ENCODE data around the gene SHISA9. TPM values are rescaled to one million over a fixed set of nuclear protein-coding genes. Genes with fewer than 3 reads are reported as not detected.

SHISA9 gene
- total RNA-seq, 1 experiment from 2014 or later: not detected

DNA sequence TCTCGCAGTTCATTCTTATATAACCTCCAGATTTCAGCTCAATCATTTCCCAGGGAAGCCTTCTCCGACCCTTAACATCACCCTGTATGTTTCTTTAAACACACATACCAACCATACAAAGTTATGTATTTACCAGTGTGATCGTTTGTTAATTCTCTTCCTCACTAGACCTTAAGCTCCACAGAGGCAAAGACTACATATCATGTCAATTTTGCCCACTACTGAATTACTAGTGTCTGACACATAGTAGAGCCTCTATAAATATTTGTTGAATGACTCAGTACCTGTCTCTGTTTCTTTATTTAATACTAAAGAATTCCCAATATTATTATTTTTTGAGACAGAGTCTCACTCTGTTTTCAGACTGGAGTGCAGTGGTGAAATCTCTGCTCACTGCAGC is 137.2 kb downstream of the SHISA9 start:
- ATAC-seq: no peak
- CTCF ChIA-PET: no interaction called here

GRCh38 chr16:13039526-13039925 is 138.1 kb downstream of the SHISA9 start:
- Histone ChIP-seq H3F3A (ENCODE audit: low read length, unreplicated experiment) (no peaks in the 10 kb centered on the region), H3K27me3 (ENCODE audit: low read length) (no peaks in the 10 kb centered on the region), H3K9me3 (ENCODE audit: low read length) (no peaks in the 10 kb centered on the region), H2AFZ (ENCODE audit: low read length) (no peak overlapping the region), H3K4me1 (ENCODE audit: insufficient read depth, low read length) (no peaks in the 10 kb centered on the region), H3K36me3 (ENCODE audit: low read depth, low read length) (no peaks in the 10 kb centered on the region), H3K9me2 (replicated peaks; ENCODE audit: low read length) (no peaks in the 10 kb centered on the region), H3K9ac (ENCODE audit: low read length) (no peak overlapping the region), H3K4me3 (ENCODE audit: low read length) (no peak overlapping the region), H3K4me2 (ENCODE audit: low read length) (no peak overlapping the region), H3K79me2 (ENCODE audit: low read length) (no peaks in the 10 kb centered on the region), H4K20me1 (ENCODE audit: low read length) (no peaks in the 10 kb centered on the region), H3K27ac (ENCODE audit: low read length) (no peak overlapping the region)
- BruUV-seq (replicated peaks): no TSS peak
- no peak for DNase-seq
- intact Hi-C loops (cut with micrococcal nuclease): no loop called here
- POLR2A ChIA-PET (ENCODE audit: unreplicated experiment): no interaction called here
- CTCF ChIA-PET: no interaction called here
- ATAC-seq: no peak
- no peak for TF ChIP-seq EZH2phosphoT487 (IDR thresholded peaks at IDR 0.05; ENCODE audit: borderline replicate concordance, low read length)
- no peak for TF ChIP-seq CTCF (conservative IDR thresholded peaks at IDR 0.05; ENCODE audit: low read depth, low read length)
- no peak for TF ChIP-seq EZH2 (IDR thresholded peaks at IDR 0.05; ENCODE audit: low read length, unreplicated experiment)

More for the DNA sequence above, 137.2 kb downstream of the SHISA9 start:
- no peaks in the 10 kb centered on the region for H3K9me2 ChIP-seq (replicated peaks; ENCODE audit: low read length)
- H3K4me1 ChIP-seq (ENCODE audit: insufficient read depth, low read length): no peaks in the 10 kb centered on the region
- H4K20me1 ChIP-seq (ENCODE audit: low read length): no peaks in the 10 kb centered on the region
- no peaks in the 10 kb centered on the region for H3K36me3 ChIP-seq (ENCODE audit: low read depth, low read length)
- no peaks in the 10 kb centered on the region for H3F3A ChIP-seq (ENCODE audit: low read length, unreplicated experiment)
- intact Hi-C loops (cut with micrococcal nuclease): no loop called here
- POLR2A ChIA-PET (ENCODE audit: unreplicated experiment): no interaction called here
- H3K27ac ChIP-seq (ENCODE audit: low read length): no peak overlapping the region
- H3K9me3 ChIP-seq (ENCODE audit: low read length): no peaks in the 10 kb centered on the region
- no TSS peak for BruUV-seq (replicated peaks)
- H2AFZ ChIP-seq (ENCODE audit: low read length): no peak overlapping the region
- no peaks in the 10 kb centered on the region for H3K79me2 ChIP-seq (ENCODE audit: low read length)
- H3K4me2 ChIP-seq (ENCODE audit: low read length): no peak overlapping the region
- no peaks in the 10 kb centered on the region for H3K27me3 ChIP-seq (ENCODE audit: low read length)
- DNase-seq: peak; percentile 10
- H3K9ac ChIP-seq (ENCODE audit: low read length): no peak overlapping the region
- TF ChIP-seq CTCF (conservative IDR thresholded peaks at IDR 0.05; ENCODE audit: low read depth, low read length) (no peak), EZH2phosphoT487 (IDR thresholded peaks at IDR 0.05; ENCODE audit: borderline replicate concordance, low read length) (no peak), EZH2 (IDR thresholded peaks at IDR 0.05; ENCODE audit: low read length, unreplicated experiment) (no peak)
- H3K4me3 ChIP-seq (ENCODE audit: low read length): no peak overlapping the region

DNA sequence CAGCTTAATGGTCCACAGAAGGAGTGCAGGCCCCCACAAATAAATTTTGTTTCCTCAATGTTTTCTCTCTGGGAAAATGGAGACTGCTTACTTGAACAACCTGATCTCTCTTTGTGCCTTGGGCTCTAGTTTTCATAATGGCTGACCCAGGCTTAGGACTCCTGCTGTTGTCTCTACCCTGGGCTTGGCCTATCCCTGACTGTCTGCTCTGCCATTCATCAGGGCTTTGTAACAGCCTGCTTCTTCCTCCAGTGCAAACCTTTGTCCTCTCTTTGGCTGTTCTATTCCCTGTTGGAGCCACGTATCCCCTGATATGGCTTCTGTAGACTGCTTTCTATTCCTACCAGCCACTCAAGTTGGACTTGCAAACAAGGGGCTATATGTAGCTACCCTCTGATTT is 139.8 kb downstream of the SHISA9 start:
- Histone ChIP-seq H3K9me2 (replicated peaks; ENCODE audit: low read length) (no peaks in the 10 kb centered on the region), H3F3A (ENCODE audit: low read length, unreplicated experiment) (no peaks in the 10 kb centered on the region), H3K4me3 (ENCODE audit: low read length) (no peak overlapping the region), H3K27ac (ENCODE audit: low read length) (no peak overlapping the region), H2AFZ (ENCODE audit: low read length) (no peak overlapping the region), H3K4me1 (ENCODE audit: insufficient read depth, low read length) (no peaks in the 10 kb centered on the region), H3K9me3 (ENCODE audit: low read length) (no peaks in the 10 kb centered on the region), H3K79me2 (ENCODE audit: low read length) (no peaks in the 10 kb centered on the region), H3K9ac (ENCODE audit: low read length) (no peak overlapping the region), H3K27me3 (ENCODE audit: low read length) (no peaks in the 10 kb centered on the region), H4K20me1 (ENCODE audit: low read length) (no peaks in the 10 kb centered on the region), H3K4me2 (ENCODE audit: low read length) (no peak overlapping the region), H3K36me3 (ENCODE audit: low read depth, low read length) (no peaks in the 10 kb centered on the region)
- BruUV-seq (replicated peaks): no TSS peak
- intact Hi-C loops (cut with micrococcal nuclease): no loop called here
- ATAC-seq (no peak), DNase-seq (no peak)
- TF ChIP-seq EZH2phosphoT487 (IDR thresholded peaks at IDR 0.05; ENCODE audit: borderline replicate concordance, low read length) (no peak), CTCF (conservative IDR thresholded peaks at IDR 0.05; ENCODE audit: low read depth, low read length) (no peak), EZH2 (IDR thresholded peaks at IDR 0.05; ENCODE audit: low read length, unreplicated experiment) (no peak)
- ChIA-PET POLR2A (ENCODE audit: unreplicated experiment) (no interaction called here), CTCF (no interaction called here)
